ENCODE measurements around the gene FMN2. TPM values are rescaled to one million over a fixed set of nuclear protein-coding genes. Genes with fewer than 3 reads are reported as not detected.

The FMN2 gene
- total RNA-seq, 1 experiment from 2014 or later, result 0.59 TPM

- no peak overlapping the region for H3K18ac ChIP-seq (ENCODE audit: insufficient read length, low read depth, low read length)
- no peaks in the 10 kb centered on the region for H3K79me1 ChIP-seq (ENCODE audit: insufficient read depth, low read depth, low read length, poor library complexity, severe bottlenecking)
- no peak overlapping the region for H3K27ac ChIP-seq (ENCODE audit: insufficient read length, low read depth, low read length)
These were observed 382.5 kb downstream of the FMN2 start for GRCh38 chr1:240474133-240474614.

More at GRCh38 chr1:240474133-240474614, 382.5 kb downstream of the FMN2 start:
- H3K14ac ChIP-seq (ENCODE audit: insufficient read depth, low read length), result no peak overlapping the region
- Mint-ChIP-seq H3K27ac (no peak overlapping the region), H3K27me3 (ENCODE audit: low read depth) (no peaks in the 10 kb centered on the region), H3K4me1 (peaks cover 7 to 10% of the 10 kb centered on the region in 2 experiments), H3K4me3 (no peak overlapping the region), H3K36me3 (ENCODE audit: insufficient read depth in 1 of 3, low read depth in 3 of 3) (no peaks in the 10 kb centered on the region), H3K9me3 (no peaks in the 10 kb centered on the region)
- no peak overlapping the region for H3K4me2 ChIP-seq (ENCODE audit: insufficient read depth, insufficient read length, low read length)
- no peaks in the 10 kb centered on the region for H3K23me2 ChIP-seq (ENCODE audit: insufficient read length, low read depth, low read length, poor library complexity, severe bottlenecking)
- no peak overlapping the region for H3K23ac ChIP-seq (ENCODE audit: insufficient read length, low read depth, low read length)
- H2AK5ac ChIP-seq (ENCODE audit: insufficient read length, low read length), result no peak overlapping the region
- no peak overlapping the region for H2BK120ac ChIP-seq (ENCODE audit: low read depth, low read length, poor library complexity, severe bottlenecking)
- H2BK15ac ChIP-seq (ENCODE audit: low read depth, low read length), result no peak overlapping the region
- H4K91ac ChIP-seq (ENCODE audit: insufficient read length, low read depth, low read length), result no peak overlapping the region
- H4K5ac ChIP-seq (ENCODE audit: insufficient read length, low read depth, low read length), result no peak overlapping the region
- no peak overlapping the region for H2BK20ac ChIP-seq (ENCODE audit: low read depth, low read length, poor library complexity, severe bottlenecking)
- H3K56ac ChIP-seq (ENCODE audit: insufficient read length, low read depth, low read length), result no peak overlapping the region
- no peaks in the 10 kb centered on the region for H3K9me3 ChIP-seq (ENCODE audit: control insufficient read depth, low read depth, low read length)
- no peaks in the 10 kb centered on the region for H4K20me1 ChIP-seq (ENCODE audit: control insufficient read depth, insufficient read depth, insufficient read length)
- no peak overlapping the region for H3K4ac ChIP-seq (ENCODE audit: low read depth, low read length)
- H2BK12ac ChIP-seq (ENCODE audit: insufficient read length, low read depth, low read length), result no peak overlapping the region
- no peaks in the 10 kb centered on the region for H3K79me2 ChIP-seq (ENCODE audit: insufficient read depth, low read length)
- H3K4me1 ChIP-seq (ENCODE audit: insufficient read depth, low read length), result no peaks in the 10 kb centered on the region
- TF ChIP-seq CTCF (conservative IDR thresholded peaks at IDR 0.05), result no peak
- no peak overlapping the region for H2AFZ ChIP-seq (ENCODE audit: low read length)
- H3T11ph ChIP-seq (ENCODE audit: low read length), result no peak overlapping the region
- DNase-seq, result no peak
- no peak overlapping the region for H2BK5ac ChIP-seq (ENCODE audit: insufficient read length, low read length)
- H4K8ac ChIP-seq (replicated peaks; ENCODE audit: insufficient read length, low read depth, low read length), result no peak overlapping the region
- WGBS (ENCODE audit: extremely low coverage, insufficient read length, low lambda C conversion rate), result no CpG with 5 or more reads among the region's 5 CpGs
- H3K27me3 ChIP-seq (ENCODE audit: insufficient read depth, low read length), result no peaks in the 10 kb centered on the region
- H3K9ac ChIP-seq (ENCODE audit: extremely low read depth, insufficient read length, low read length), result no peak overlapping the region
